ENCODE measurements around the gene ADAM10. TPM values are rescaled to one million over a fixed set of nuclear protein-coding genes. Genes with fewer than 3 reads are reported as not detected.

ADAM10 gene
- total and polyA plus RNA-seq, 2 of the 8 experiments (the other 6 are each of a cell fraction or from before 2014, with no cell fraction given), result 46.5 to 163 TPM

DNA sequence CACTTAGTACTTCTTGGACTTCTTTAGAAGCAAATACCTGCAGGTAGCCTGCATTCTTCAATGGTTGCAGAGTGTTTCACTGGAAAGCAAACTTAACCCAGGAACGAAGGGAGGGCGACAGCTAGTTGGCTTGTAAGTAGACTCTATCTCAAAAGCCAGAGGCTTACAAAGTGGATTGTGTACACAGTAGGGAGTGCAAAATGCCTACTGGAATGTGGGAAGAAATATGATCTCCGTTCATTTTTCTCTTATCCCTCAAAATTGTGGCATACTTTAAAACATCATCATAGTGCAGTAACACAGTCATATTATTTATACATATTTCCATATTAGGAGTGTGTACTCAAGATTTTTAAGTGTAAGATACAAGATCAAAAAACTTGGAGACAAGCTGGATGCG is 162.0 kb downstream of the ADAM10 start:
- H3K4me1 ChIP-seq (replicated peaks in 1 of 4; ENCODE audit: control insufficient read depth in 3 of 4, insufficient read depth in 4 of 4, low read length in 3 of 4), result no peaks in the 10 kb centered on the region
- no peak overlapping the region for H2AK5ac ChIP-seq (ENCODE audit: low read depth, low read length)
- no peaks in the 10 kb centered on the region for H3K36me3 ChIP-seq (ENCODE audit: control insufficient read depth in 2 of 4, insufficient read depth in 4 of 4, low read length in 3 of 4)
- ChIA-PET POLR2A (ENCODE audit: partially characterized antibody) (interaction anchor here (1.0 kb wide), 1 partner anchor 194 kb away, joined by 3 read pairs; no protein-coding TSS in a partner anchor), CTCF (ENCODE audit: partially characterized antibody) (interaction anchor here (0.7 to 2.7 kb wide), 4 partner anchors 17 to 901 kb away, joined by 3 to 8 read pairs (median 3); no protein-coding TSS in a partner anchor)
- no peak overlapping the region for H3K4me2 ChIP-seq (ENCODE audit: insufficient read depth in 1 of 2, low read depth in 2 of 2, low read length in 2 of 2)
- H4K20me1 ChIP-seq (replicated peaks in 1 of 2; ENCODE audit: control insufficient read depth in 1 of 2, insufficient read depth in 2 of 2, low read length in 2 of 2), result no peaks in the 10 kb centered on the region
- no peak overlapping the region for H3K14ac ChIP-seq (ENCODE audit: insufficient read length)
- H3K79me2 ChIP-seq (ENCODE audit: control insufficient read depth in 1 of 2, insufficient read depth in 2 of 2, low read length in 2 of 2), result no peaks in the 10 kb centered on the region
- H2BK20ac ChIP-seq (ENCODE audit: low read length), result no peak overlapping the region
- H3K56ac ChIP-seq (replicated peaks; ENCODE audit: insufficient read length, low read depth, low read length), result no peak overlapping the region
- H3K23ac ChIP-seq (ENCODE audit: insufficient read length), result no peak overlapping the region
- H3K4me3 ChIP-seq (ENCODE audit: extremely low read depth in 1 of 4, insufficient read depth in 2 of 4, low read depth in 3 of 4, low read length in 4 of 4), result no peak overlapping the region
- no peaks in the 10 kb centered on the region for H3K79me1 ChIP-seq (ENCODE audit: low read depth, low read length)
- H3K9me3 ChIP-seq (ENCODE audit: insufficient read depth in 2 of 2, low read depth in 1 of 2, low read length in 1 of 2), result peaks cover 0 to 2% of the 10 kb centered on the region in 2 experiments; a peak in 1 of 4 replicates
- H3K4ac ChIP-seq (replicated peaks; ENCODE audit: insufficient read length, low read depth, low read length), result no peak overlapping the region
- H3K18ac ChIP-seq (ENCODE audit: extremely low read depth, low read length), result no peak overlapping the region
- 97% methylated on average over 4 of the region's 4 CpGs; no CpG with 5 or more reads in 1 of the 2 experiments for WGBS, 2 experiments (ENCODE audit: extremely low coverage in 1 of 2, insufficient coverage in 1 of 2, insufficient read length in 1 of 2, insufficient replicate concordance in 2 of 2, low coverage in 1 of 2, low lambda C conversion rate in 2 of 2, missing lambda C conversion rate in 1 of 2)
- H3K27me3 ChIP-seq (replicated peaks in 1 of 4; ENCODE audit: control insufficient read depth in 3 of 4, extremely low read depth in 1 of 4, insufficient read depth in 3 of 4, low read length in 3 of 4), result no peaks in the 10 kb centered on the region; a peak in 1 of 7 replicates
- no peak for DNase-seq (ENCODE audit: low read depth in 1 of 2, low spot score in 2 of 2)
- no peak overlapping the region for H2BK5ac ChIP-seq (ENCODE audit: low read depth, low read length)
- H2AFZ ChIP-seq (ENCODE audit: low read length), result no peak overlapping the region
- no peak overlapping the region for H4K91ac ChIP-seq (replicated peaks; ENCODE audit: insufficient read length, low read length)
- H2BK12ac ChIP-seq (ENCODE audit: low read depth, low read length), result no peak overlapping the region
- H3K27ac ChIP-seq (ENCODE audit: low read depth, low read length), result no peak overlapping the region
- FAIRE-seq, result no peak
- no peak overlapping the region for H2BK15ac ChIP-seq (ENCODE audit: low read length)
- no peak overlapping the region for H3K9ac ChIP-seq (replicated peaks in 1 of 4; ENCODE audit: extremely low read depth in 1 of 4, low read depth in 3 of 4, low read length in 3 of 4)
- H4K5ac ChIP-seq (ENCODE audit: insufficient read length, low read depth, low read length), result no peak overlapping the region
- no peak overlapping the region for H4K8ac ChIP-seq (ENCODE audit: extremely low read depth, insufficient read depth, low read length)
- H3K23me2 ChIP-seq (ENCODE audit: low read depth, low read length), result no peaks in the 10 kb centered on the region; the same call in 1 of the 2 replicates
- no peak overlapping the region for H2BK120ac ChIP-seq (replicated peaks; ENCODE audit: low read depth, low read length)
- TF ChIP-seq RBBP5 (IDR thresholded peaks at IDR 0.05; ENCODE audit: borderline replicate concordance, low read depth, low read length), result no peak
- no peak for TF ChIP-seq TAF7 (optimal IDR thresholded peaks at IDR 0.05; ENCODE audit: borderline replicate concordance, low read depth, low read length)
- no peak for TF ChIP-seq POLR2AphosphoS5 (IDR thresholded peaks at IDR 0.05; ENCODE audit: low read depth, low read length)
- TF ChIP-seq SIN3A (conservative IDR thresholded peaks at IDR 0.05 in 1 of 2, IDR thresholded peaks at IDR 0.05 in 1 of 2; ENCODE audit: low read depth in 1 of 2, low read length in 2 of 2), result no peak
- no peak for TF ChIP-seq KDM1A (IDR thresholded peaks at IDR 0.05; ENCODE audit: borderline replicate concordance, low read length)
- no peak for TF ChIP-seq JUN (IDR thresholded peaks at IDR 0.05; ENCODE audit: low read depth, low read length)
- no peak for TF ChIP-seq TCF12 (IDR thresholded peaks at IDR 0.05; ENCODE audit: low read depth, low read length)
- no peak for TF ChIP-seq GABPA (IDR thresholded peaks at IDR 0.05; ENCODE audit: borderline replicate concordance, insufficient read depth, low read length)
- TF ChIP-seq RNF2 (IDR thresholded peaks at IDR 0.05; ENCODE audit: borderline replicate concordance, low read depth, low read length, missing control alignments, poor library complexity, severe bottlenecking), result no peak
- no peak for TF ChIP-seq SP4 (IDR thresholded peaks at IDR 0.05; ENCODE audit: low read length)
- TF ChIP-seq HDAC6 (IDR thresholded peaks at IDR 0.05; ENCODE audit: low read depth, low read length), result no peak
- no peak for TF ChIP-seq CEBPB (IDR thresholded peaks at IDR 0.05; ENCODE audit: low read depth, low read length)
- TF ChIP-seq TAF1 (IDR thresholded peaks at IDR 0.05; ENCODE audit: low read depth, low read length), result no peak
- no peak for TF ChIP-seq RAD21 (IDR thresholded peaks at IDR 0.05 in 1 of 2, conservative IDR thresholded peaks at IDR 0.05 in 1 of 2; ENCODE audit: low read depth in 2 of 2, low read length in 2 of 2)

Data from H1 (cell line).